ENCODE data around the gene PTPRM. TPM values are rescaled to one million over a fixed set of nuclear protein-coding genes. Genes with fewer than 3 reads are reported as not detected.

PTPRM gene
- total and polyA plus RNA-seq, 2 of the 4 experiments (the other 2 are of a cell fraction): 28.3 to 51.2 TPM

DNA sequence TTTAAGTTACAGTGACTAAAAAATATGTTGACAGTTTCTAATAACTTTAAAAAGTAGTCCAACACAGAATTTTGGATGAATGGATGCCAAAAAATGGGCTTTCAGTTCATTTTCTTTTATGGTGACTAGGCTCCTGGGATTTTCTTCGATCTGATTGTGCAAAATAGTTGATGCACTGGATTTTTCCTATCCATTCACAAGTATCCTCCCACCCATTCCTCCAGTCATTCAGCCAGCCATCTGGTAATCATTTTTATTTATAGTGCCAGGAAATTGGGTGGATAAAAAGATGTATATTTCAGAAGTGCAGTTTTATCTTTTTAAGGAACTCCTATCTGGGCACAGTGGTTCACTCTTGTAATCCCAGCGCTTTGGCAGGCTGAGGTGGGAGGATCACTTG, 175.1 kb downstream of the PTPRM start:
- Histone ChIP-seq H2BK120ac (ENCODE audit: low read depth, low read length) (no peak overlapping the region), H3K14ac (replicated peaks; ENCODE audit: low read depth, low read length) (no peak overlapping the region), H3K18ac (ENCODE audit: low read depth, low read length) (no peak overlapping the region), H4K5ac (ENCODE audit: low read depth, low read length) (no peak overlapping the region), H2BK5ac (ENCODE audit: low read depth, low read length, poor library complexity, severe bottlenecking) (no peak overlapping the region), H4K20me1 (ENCODE audit: insufficient read depth, low read length) (0 out of 2 replicates have a peak, but pooled peaks cover 5% of the 10 kb centered on the region), H3K9me3 (ENCODE audit: control insufficient read depth, insufficient read depth, low read length) (peaks cover 3% of the 10 kb centered on the region), H2BK20ac (ENCODE audit: low read depth, low read length) (no peak overlapping the region), H2AK5ac (ENCODE audit: low read depth, low read length) (no peak overlapping the region), H3K4me2 (ENCODE audit: low read depth, low read length) (no peak overlapping the region), H3K9ac (ENCODE audit: low read depth, low read length) (no peak overlapping the region), H2AFZ (replicated peaks; ENCODE audit: low read length, poor library complexity) (no peak overlapping the region), H3K79me1 (ENCODE audit: low read depth in 1 of 2, low read length in 2 of 2) (peaks cover 5 to 8% of the 10 kb centered on the region in 2 experiments; a peak in 3 of 4 replicates), H3K4me1 (ENCODE audit: control insufficient read depth, insufficient read depth, low read length) (0 out of 2 replicates have a peak, but pooled peaks cover 2% of the 10 kb centered on the region), H3K23ac (ENCODE audit: low read depth, low read length) (no peak overlapping the region), H4K91ac (ENCODE audit: insufficient read depth, low read depth, low read length) (no peak overlapping the region), H2AK9ac (replicated peaks; ENCODE audit: low read depth, low read length, poor library complexity) (no peak overlapping the region), H3K56ac (ENCODE audit: extremely low read depth, insufficient read depth, low read length) (no peak overlapping the region), H3K27ac (ENCODE audit: insufficient read depth, low read length) (no peak overlapping the region), H3K4ac (ENCODE audit: low read depth, low read length) (no peak overlapping the region), H3K9me1 (ENCODE audit: insufficient read depth, low read length) (no peaks in the 10 kb centered on the region), H3K27me3 (ENCODE audit: control insufficient read depth, insufficient read depth, low read length) (no peaks in the 10 kb centered on the region), H2BK15ac (ENCODE audit: low read depth, low read length) (no peak overlapping the region), H3K36me3 (ENCODE audit: control insufficient read depth, insufficient read depth, low read length) (no peaks in the 10 kb centered on the region), H3K4me3 (ENCODE audit: insufficient read depth, low read depth, low read length) (no peak overlapping the region), H4K8ac (ENCODE audit: low read depth in 2 of 2, low read length in 2 of 2) (no peak overlapping the region)
- no peak for TF ChIP-seq BHLHE40 (IDR thresholded peaks at IDR 0.05; ENCODE audit: low read depth, low read length)
- no peak for TF ChIP-seq FOS (IDR thresholded peaks at IDR 0.05; ENCODE audit: low read depth, low read length)
- no peak for TF ChIP-seq CEBPB (IDR thresholded peaks at IDR 0.05; ENCODE audit: low read depth, low read length)
- no peak for TF ChIP-seq MAFK (IDR thresholded peaks at IDR 0.05; ENCODE audit: low read depth, low read length)
- no peak for TF ChIP-seq POLR2A (IDR thresholded peaks at IDR 0.05; ENCODE audit: low read depth, low read length)
- TF ChIP-seq USF2 (IDR thresholded peaks at IDR 0.05; ENCODE audit: low read depth, low read length): no peak
- TF ChIP-seq CHD1 (IDR thresholded peaks at IDR 0.05; ENCODE audit: low read depth, low read length): no peak
- no peak for TF ChIP-seq RAD21 (IDR thresholded peaks at IDR 0.05; ENCODE audit: low read length)
- TF ChIP-seq RFX5 (IDR thresholded peaks at IDR 0.05; ENCODE audit: low read depth, low read length): no peak
- TF ChIP-seq, protein P1, sequence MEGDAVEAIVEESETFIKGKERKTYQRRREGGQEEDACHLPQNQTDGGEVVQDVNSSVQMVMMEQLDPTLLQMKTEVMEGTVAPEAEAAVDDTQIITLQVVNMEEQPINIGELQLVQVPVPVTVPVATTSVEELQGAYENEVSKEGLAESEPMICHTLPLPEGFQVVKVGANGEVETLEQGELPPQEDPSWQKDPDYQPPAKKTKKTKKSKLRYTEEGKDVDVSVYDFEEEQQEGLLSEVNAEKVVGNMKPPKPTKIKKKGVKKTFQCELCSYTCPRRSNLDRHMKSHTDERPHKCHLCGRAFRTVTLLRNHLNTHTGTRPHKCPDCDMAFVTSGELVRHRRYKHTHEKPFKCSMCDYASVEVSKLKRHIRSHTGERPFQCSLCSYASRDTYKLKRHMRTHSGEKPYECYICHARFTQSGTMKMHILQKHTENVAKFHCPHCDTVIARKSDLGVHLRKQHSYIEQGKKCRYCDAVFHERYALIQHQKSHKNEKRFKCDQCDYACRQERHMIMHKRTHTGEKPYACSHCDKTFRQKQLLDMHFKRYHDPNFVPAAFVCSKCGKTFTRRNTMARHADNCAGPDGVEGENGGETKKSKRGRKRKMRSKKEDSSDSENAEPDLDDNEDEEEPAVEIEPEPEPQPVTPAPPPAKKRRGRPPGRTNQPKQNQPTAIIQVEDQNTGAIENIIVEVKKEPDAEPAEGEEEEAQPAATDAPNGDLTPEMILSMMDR (conservative IDR thresholded peaks at IDR 0.05; ENCODE audit: low read depth, low read length): no peak
- no peak for TF ChIP-seq ELK1 (IDR thresholded peaks at IDR 0.05; ENCODE audit: borderline replicate concordance, low read depth, low read length)
- no peak for TF ChIP-seq MAZ (IDR thresholded peaks at IDR 0.05; ENCODE audit: borderline replicate concordance, low read depth, low read length)
- TF ChIP-seq NFE2L2 (IDR thresholded peaks at IDR 0.05; ENCODE audit: low read depth, low read length): no peak
- no peak for TF ChIP-seq SMC3 (IDR thresholded peaks at IDR 0.05; ENCODE audit: low read depth, low read length)
- no peak for TF ChIP-seq MXI1 (IDR thresholded peaks at IDR 0.05; ENCODE audit: borderline replicate concordance, low read depth, low read length)
- no peak for TF ChIP-seq RCOR1 (IDR thresholded peaks at IDR 0.05; ENCODE audit: insufficient replicate concordance, low read length)
- no peak for ATAC-seq (ENCODE audit: low read depth)
- BruUV-seq (replicated peaks): no TSS peak
- ChIA-PET POLR2A (ENCODE audit: unreplicated experiment) (no interaction called here), CTCF (interaction anchor here (0.9 kb wide), 1 partner anchor 116 kb away, joined by 3 read pairs; no protein-coding TSS in a partner anchor)
- dilution Hi-C loops (cut with HindIII; ENCODE audit: low sequenced_read_pairs, unreplicated experiment): no loop called here
- DNase-seq: no peak
- intact Hi-C loops (cut with micrococcal nuclease): no loop called here
- WGBS, 2 experiments (ENCODE audit: extremely low coverage in 2 of 2, insufficient read length in 1 of 2): no CpG with 5 or more reads among the region's 2 CpGs
- in situ Hi-C loops (cut with MboI; ENCODE audit: low sequenced_read_pairs): no loop called here
